ENCODE results near the gene MRPS2. TPM values are rescaled to one million over a fixed set of nuclear protein-coding genes. Genes with fewer than 3 reads are reported as not detected.
"Not testable (repeated sequence)": the region's sequence is repeated elsewhere in the genome, so short reads cannot be mapped to it uniquely, and the experiment has no call there.

MRPS2 gene
- total RNA-seq, 2 donors from 2014 or later = 15.8 to 35.0 TPM

DNA sequence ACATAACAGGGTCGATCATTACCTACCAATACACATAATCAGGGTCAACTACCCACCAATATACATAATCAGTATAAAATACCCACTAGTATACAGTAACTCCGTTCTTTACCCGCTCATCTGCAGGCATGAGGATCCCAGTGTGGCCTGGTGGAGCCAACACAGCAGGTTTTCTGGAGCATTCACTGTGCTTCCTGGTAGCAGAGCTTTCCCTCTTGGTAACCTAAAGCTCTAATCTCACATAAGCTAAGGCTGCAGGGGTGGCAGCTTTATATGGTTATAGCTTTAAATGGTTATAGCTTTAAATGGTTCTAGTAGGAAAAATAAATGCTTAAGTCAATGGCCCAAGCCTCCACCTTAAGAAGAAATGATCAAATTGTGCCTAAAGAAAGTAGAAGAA lies 32.6 kb downstream of the MRPS2 start:
- H3K9me3 ChIP-seq = no peaks in the 10 kb centered on the region
- ATAC-seq (no peak), DNase-seq (no peak)
- TF ChIP-seq, protein P1, sequence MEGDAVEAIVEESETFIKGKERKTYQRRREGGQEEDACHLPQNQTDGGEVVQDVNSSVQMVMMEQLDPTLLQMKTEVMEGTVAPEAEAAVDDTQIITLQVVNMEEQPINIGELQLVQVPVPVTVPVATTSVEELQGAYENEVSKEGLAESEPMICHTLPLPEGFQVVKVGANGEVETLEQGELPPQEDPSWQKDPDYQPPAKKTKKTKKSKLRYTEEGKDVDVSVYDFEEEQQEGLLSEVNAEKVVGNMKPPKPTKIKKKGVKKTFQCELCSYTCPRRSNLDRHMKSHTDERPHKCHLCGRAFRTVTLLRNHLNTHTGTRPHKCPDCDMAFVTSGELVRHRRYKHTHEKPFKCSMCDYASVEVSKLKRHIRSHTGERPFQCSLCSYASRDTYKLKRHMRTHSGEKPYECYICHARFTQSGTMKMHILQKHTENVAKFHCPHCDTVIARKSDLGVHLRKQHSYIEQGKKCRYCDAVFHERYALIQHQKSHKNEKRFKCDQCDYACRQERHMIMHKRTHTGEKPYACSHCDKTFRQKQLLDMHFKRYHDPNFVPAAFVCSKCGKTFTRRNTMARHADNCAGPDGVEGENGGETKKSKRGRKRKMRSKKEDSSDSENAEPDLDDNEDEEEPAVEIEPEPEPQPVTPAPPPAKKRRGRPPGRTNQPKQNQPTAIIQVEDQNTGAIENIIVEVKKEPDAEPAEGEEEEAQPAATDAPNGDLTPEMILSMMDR (IDR thresholded peaks at IDR 0.05) = no peak
- TF ChIP-seq POLR2A (IDR thresholded peaks at IDR 0.05) = no peak
- 70 to 90% methylated on average over 3 of the region's 3 CpGs for WGBS, 2 donors
- H3K4me1 ChIP-seq = no peaks in the 10 kb centered on the region
- H3K27ac ChIP-seq = no peak overlapping the region
- no peaks in the 10 kb centered on the region for H3K36me3 ChIP-seq (replicated peaks in 1 of 2; ENCODE audit: insufficient read depth in 1 of 2, low read depth in 2 of 2)
- no peak overlapping the region for H3K4me3 ChIP-seq
- intact Hi-C loops (cut with DNase I) = no loop called here
- no peaks in the 10 kb centered on the region for H3K27me3 ChIP-seq

- H3K27ac ChIP-seq = no peak overlapping the region
- TF ChIP-seq, protein P1 (IDR thresholded peaks at IDR 0.05) = no peak
- TF ChIP-seq POLR2A (IDR thresholded peaks at IDR 0.05) = no peak
- H3K36me3 ChIP-seq (replicated peaks in 1 of 2; ENCODE audit: insufficient read depth in 1 of 2, low read depth in 2 of 2) = no peaks in the 10 kb centered on the region
- intact Hi-C loops (cut with DNase I) = no loop called here
- DNase-seq (no peak), ATAC-seq (no peak)
- no peak overlapping the region for H3K4me3 ChIP-seq
- H3K4me1 ChIP-seq = no peaks in the 10 kb centered on the region
- H3K9me3 ChIP-seq = no peaks in the 10 kb centered on the region
- H3K27me3 ChIP-seq = no peaks in the 10 kb centered on the region
- 75 to 81% methylated on average over 7 to 12 of the region's 12 CpGs for WGBS, 2 donors
Observed at GRCh38 chr9:135533674-135534073, 33.2 kb downstream of the MRPS2 start.

- H3K27ac ChIP-seq; H3K36me3 ChIP-seq (replicated peaks in 1 of 2; ENCODE audit: insufficient read depth in 1 of 2, low read depth in 2 of 2); H3K27me3 ChIP-seq; DNase-seq; ATAC-seq; H3K4me1 ChIP-seq; H3K9me3 ChIP-seq; intact Hi-C loops (cut with DNase I); H3K4me3 ChIP-seq: not testable (repeated sequence)
- 17 to 37% methylated on average over 10 of the region's 10 CpGs for WGBS, 2 donors
Observed at GRCh38 chr9:135534192-135534711, 33.8 kb downstream of the MRPS2 start.

- intact Hi-C loops (cut with DNase I); H3K9me3 ChIP-seq; ATAC-seq; H3K36me3 ChIP-seq (replicated peaks in 1 of 2; ENCODE audit: insufficient read depth in 1 of 2, low read depth in 2 of 2); H3K27ac ChIP-seq; H3K4me3 ChIP-seq; H3K4me1 ChIP-seq; DNase-seq; H3K27me3 ChIP-seq: not testable (repeated sequence)
- WGBS, 2 donors = 65 to 77% methylated on average over 4 of the region's 4 CpGs
Observed at GRCh38 chr9:135534826-135535225, 34.3 kb downstream of the MRPS2 start.

DNA sequence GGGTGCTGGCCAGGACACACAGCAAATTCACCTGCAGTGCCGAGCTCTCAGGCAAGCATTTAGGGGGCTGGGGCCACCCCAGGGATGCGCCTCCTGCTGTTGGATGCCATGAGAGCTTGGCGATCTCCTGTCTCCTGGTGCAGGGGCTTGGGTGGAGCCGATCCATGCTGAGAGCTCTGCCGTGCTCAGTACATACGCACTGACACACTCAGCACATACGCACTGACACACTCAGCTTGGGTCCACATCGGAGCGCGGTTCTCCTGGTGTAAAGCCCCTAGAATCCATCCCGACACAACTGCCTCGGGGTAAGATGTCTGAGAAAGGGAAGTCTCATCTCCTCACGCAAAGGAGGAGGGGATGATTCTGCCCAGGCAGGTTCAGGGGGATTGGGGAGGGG lies 35.1 kb downstream of the MRPS2 start:
- 36 to 77% methylated on average over 2 to 13 of the region's 13 CpGs for WGBS, 2 donors
- H3K36me3 ChIP-seq (replicated peaks in 1 of 2; ENCODE audit: insufficient read depth in 1 of 2, low read depth in 2 of 2); H3K4me3 ChIP-seq; ATAC-seq; H3K9me3 ChIP-seq; H3K27ac ChIP-seq; H3K4me1 ChIP-seq; H3K27me3 ChIP-seq; DNase-seq; intact Hi-C loops (cut with DNase I): not testable (repeated sequence)

- intact Hi-C loops (cut with DNase I) = no loop called here
- TF ChIP-seq, protein P1 (IDR thresholded peaks at IDR 0.05) = no peak
- no peaks in the 10 kb centered on the region for H3K36me3 ChIP-seq (replicated peaks in 1 of 2; ENCODE audit: insufficient read depth in 1 of 2, low read depth in 2 of 2)
- H3K27me3 ChIP-seq = no peaks in the 10 kb centered on the region
- DNase-seq = no peak
- ATAC-seq = no peak
- 55 to 63% methylated on average over 4 to 8 of the region's 8 CpGs for WGBS, 2 donors
- H3K4me1 ChIP-seq = no peaks in the 10 kb centered on the region
- no peaks in the 10 kb centered on the region for H3K9me3 ChIP-seq
- H3K27ac ChIP-seq = no peak overlapping the region
- H3K4me3 ChIP-seq = no peak overlapping the region
Observed at GRCh38 chr9:135536216-135536615, 35.7 kb downstream of the MRPS2 start.

DNA sequence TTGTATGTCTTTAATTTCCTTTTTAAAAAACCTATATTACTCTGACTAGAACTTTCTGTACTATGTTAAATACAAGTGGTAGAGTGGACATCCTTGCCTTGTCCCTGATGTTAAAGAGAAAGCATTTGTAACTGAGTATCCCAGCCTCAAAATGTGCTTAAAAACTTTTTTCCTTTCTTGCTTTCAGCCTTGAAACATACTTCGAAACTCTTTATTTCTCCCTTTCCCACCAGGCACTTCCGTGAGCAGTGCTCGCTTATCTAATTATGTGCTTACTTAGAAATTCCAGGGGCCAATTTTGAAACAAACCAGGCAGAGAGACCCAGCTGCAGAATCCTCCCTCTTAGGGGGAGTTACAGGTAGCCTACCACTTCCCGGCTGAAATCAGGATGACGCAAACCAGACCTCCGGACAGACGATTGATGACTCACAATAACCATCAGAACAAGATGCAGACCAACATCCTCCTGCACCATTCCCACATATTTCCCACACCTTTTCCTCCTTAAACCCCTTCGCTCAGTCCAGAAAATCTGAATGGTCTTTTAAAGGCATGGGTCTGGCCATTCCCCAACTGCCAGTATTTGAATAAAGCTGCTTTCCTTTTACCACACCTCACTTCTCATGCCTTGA lies 42.9 kb downstream of the MRPS2 start:
- ATAC-seq; intact Hi-C loops (cut with DNase I); H3K4me3 ChIP-seq; H3K27me3 ChIP-seq; H3K9me3 ChIP-seq; H3K4me1 ChIP-seq; H3K36me3 ChIP-seq (replicated peaks in 1 of 2; ENCODE audit: insufficient read depth in 1 of 2, low read depth in 2 of 2); H3K27ac ChIP-seq; DNase-seq: not testable (repeated sequence)
- 23 to 32% methylated on average over 8 of the region's 8 CpGs for WGBS, 2 donors

Data from body of pancreas (tissue), 4 donors.